ENCODE results near the gene MMAB.

Gene MMAB

DNA sequence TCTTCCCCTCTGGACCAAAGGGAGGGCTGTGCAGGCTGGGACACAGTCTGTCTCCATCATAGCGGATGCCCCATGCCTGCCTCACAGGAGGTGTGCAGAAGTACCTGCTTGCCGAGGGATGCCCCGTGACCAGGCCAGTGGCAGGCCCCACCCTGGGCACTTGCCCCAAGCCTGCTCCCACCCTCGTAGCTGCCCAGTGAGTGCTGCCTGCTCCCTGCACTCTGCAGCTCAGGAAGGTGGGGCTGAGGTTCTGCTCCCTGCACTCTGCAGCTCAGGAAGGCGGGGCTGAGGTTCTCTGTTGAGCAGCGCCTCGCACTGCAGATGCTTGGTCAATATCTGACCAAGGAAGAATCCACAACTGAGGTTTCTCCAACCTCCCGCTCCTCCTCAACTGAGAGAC, 6.9 kb downstream of the MMAB start:
- no peak for TF ChIP-seq TAF1 (IDR thresholded peaks at IDR 0.05; ENCODE audit: borderline replicate concordance, insufficient read depth, low read length)
- no peak for TF ChIP-seq SIN3A (IDR thresholded peaks at IDR 0.05; ENCODE audit: borderline replicate concordance, insufficient read depth, low read length)
- no peak for TF ChIP-seq POLR2AphosphoS5 (IDR thresholded peaks at IDR 0.05; ENCODE audit: low read depth, low read length)
- no peak for TF ChIP-seq FOXP2 (optimal IDR thresholded peaks at IDR 0.05; ENCODE audit: borderline replicate concordance, extremely low read depth, extremely low read length, insufficient read depth)
- no peak for TF ChIP-seq REST (IDR thresholded peaks at IDR 0.05; ENCODE audit: insufficient read depth in 1 of 2, low read depth in 2 of 2, low read length in 2 of 2)

DNA sequence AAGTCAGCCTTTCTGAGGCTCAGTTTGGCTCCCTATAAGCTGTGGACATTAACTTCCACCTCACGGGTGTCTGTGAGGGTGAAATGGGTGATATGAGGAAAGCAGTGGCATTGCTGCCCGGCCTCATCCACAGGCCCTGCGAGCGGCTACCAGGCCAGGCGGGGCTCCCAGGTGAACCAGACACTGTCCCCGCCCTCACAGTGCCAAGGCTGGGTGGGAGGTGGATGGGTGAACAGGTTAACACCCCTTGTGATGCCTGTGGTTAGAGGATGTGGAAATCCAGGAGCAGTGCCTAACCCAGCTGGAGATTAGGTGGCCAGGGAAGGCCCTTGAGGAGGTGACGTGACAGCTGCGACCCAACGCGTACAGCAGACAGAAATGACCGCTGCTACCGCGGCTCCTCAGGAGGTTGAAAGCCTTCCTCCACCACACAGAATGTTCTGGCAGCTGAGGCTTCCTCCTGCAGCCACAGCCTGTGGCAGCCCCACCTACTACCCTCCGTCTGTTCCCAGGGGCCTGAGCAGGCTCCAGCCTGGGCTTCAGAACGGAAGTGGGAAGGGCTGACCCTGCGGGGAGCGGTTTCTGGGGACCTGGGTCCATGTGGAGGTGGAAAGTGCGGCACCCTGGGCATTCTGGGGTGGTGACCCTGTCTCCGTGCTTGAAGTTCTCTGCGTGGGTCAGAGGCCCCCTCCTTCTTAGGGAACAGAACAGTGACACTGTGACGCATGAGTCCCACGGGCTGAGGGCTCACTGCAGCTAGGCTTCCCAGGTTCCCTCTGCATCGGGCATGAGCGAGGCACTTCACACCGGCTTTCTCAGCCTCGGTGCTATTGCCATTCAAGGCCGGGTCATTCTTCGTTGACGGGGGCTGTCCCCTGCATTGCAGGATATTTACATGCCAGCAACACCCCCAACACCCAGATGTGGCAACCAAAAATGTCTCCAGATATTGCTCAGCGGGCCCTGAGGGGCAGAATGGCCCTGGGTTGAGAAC, 9.7 kb downstream of the MMAB start:
- TF ChIP-seq FOXP2 (optimal IDR thresholded peaks at IDR 0.05; ENCODE audit: borderline replicate concordance, extremely low read depth, extremely low read length, insufficient read depth) (no peak), REST (IDR thresholded peaks at IDR 0.05; ENCODE audit: insufficient read depth in 1 of 2, low read depth in 2 of 2, low read length in 2 of 2) (no peak), POLR2AphosphoS5 (IDR thresholded peaks at IDR 0.05; ENCODE audit: low read depth, low read length) (no peak), TAF1 (IDR thresholded peaks at IDR 0.05; ENCODE audit: borderline replicate concordance, insufficient read depth, low read length) (no peak), SIN3A (IDR thresholded peaks at IDR 0.05; ENCODE audit: borderline replicate concordance, insufficient read depth, low read length) (no peak)

DNA sequence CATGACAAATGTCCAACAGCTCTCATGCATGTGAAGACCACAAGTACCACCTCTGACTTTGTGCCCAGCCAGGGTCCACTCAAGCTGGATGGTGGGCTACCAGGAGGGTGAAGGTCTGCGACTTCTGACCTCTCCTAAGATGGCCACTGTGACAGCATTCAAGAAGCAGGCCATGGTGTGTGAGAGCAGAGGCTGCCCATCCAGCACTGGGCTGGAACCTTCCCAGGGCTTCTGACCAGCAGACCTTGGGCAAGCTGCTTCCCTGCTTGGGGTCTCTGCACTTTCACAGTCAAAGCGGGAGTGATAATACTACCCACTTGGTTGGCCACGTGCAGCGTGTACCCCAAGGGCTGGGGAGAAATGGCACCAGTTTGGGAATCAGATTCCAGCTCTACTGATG, 10.4 kb downstream of the MMAB start:
- no peak for TF ChIP-seq SIN3A (IDR thresholded peaks at IDR 0.05; ENCODE audit: borderline replicate concordance, insufficient read depth, low read length)
- no peak for TF ChIP-seq FOXP2 (optimal IDR thresholded peaks at IDR 0.05; ENCODE audit: borderline replicate concordance, extremely low read depth, extremely low read length, insufficient read depth)
- TF ChIP-seq POLR2AphosphoS5 (IDR thresholded peaks at IDR 0.05; ENCODE audit: low read depth, low read length): no peak
- TF ChIP-seq TAF1 (IDR thresholded peaks at IDR 0.05; ENCODE audit: borderline replicate concordance, insufficient read depth, low read length): no peak
- TF ChIP-seq REST (IDR thresholded peaks at IDR 0.05; ENCODE audit: insufficient read depth in 1 of 2, low read depth in 2 of 2, low read length in 2 of 2): no peak

GRCh38 chr12:109561711-109562030, 11.6 kb downstream of the MMAB start:
- no peak for TF ChIP-seq SIN3A (IDR thresholded peaks at IDR 0.05; ENCODE audit: borderline replicate concordance, insufficient read depth, low read length)
- TF ChIP-seq TAF1 (IDR thresholded peaks at IDR 0.05; ENCODE audit: borderline replicate concordance, insufficient read depth, low read length): no peak
- no peak for TF ChIP-seq REST (IDR thresholded peaks at IDR 0.05; ENCODE audit: insufficient read depth in 1 of 2, low read depth in 2 of 2, low read length in 2 of 2)
